ENCODE results near the gene ZYG11B. TPM values are rescaled to one million over a fixed set of nuclear protein-coding genes. Genes with fewer than 3 reads are reported as not detected.
A peak's percentile ranks its signal among the peaks of the same experiment; 100 is the strongest.

The ZYG11B gene
- total and polyA plus RNA-seq, 9 of the 15 experiments (the other 6 are each of a cell fraction or from before 2014, with no cell fraction given), result 4.9 to 22.2 (median 12.2) TPM

DNA sequence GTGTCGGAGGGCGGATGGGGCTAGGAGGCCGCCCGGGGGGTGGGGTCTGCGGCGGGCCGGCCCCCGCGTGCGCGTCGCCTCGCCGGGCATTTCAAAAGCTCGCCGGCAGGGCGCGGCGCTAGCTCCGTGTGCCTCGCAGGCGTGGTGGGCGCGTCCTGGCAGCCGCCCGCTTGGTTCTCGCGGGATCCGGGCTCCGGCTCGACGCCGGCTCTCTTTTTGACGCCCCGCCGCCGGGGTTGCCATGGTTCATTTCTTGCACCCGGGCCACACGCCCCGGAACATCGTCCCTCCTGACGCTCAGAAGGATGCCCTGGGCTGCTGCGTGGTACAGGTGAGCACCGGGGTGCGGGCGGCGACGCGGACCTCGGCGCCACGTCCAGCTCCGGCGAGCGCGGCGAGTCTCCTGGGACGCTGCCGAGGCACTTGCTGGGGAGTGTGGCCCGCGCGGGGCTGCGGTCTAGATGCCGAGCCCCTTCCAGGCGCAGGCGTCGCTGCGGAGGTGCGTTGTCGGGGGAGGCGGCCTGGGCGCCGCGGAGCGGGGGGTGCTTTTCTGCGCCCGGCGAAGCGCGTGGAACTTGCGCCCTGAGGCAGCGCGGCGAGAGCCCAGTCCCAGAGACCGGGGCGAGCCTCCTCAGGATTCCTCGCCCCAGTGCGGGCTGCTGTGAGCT, 116.5 kb downstream of the ZYG11B start, which contains the start of gene ZYG11A (continued):
- TF ChIP-seq, protein P1, sequence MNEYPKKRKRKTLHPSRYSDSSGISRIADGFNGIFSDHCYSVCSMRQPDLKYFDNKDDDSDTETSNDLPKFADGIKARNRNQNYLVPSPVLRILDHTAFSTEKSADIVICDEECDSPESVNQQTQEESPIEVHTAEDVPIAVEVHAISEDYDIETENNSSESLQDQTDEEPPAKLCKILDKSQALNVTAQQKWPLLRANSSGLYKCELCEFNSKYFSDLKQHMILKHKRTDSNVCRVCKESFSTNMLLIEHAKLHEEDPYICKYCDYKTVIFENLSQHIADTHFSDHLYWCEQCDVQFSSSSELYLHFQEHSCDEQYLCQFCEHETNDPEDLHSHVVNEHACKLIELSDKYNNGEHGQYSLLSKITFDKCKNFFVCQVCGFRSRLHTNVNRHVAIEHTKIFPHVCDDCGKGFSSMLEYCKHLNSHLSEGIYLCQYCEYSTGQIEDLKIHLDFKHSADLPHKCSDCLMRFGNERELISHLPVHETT (CRISPR knock-in tag; conservative IDR thresholded peaks at IDR 0.05 in 1 of 2, IDR thresholded peaks at IDR 0.05 in 1 of 2), result peak in 1 of 2 experiments; percentile 73; a peak in 2 of 4 replicates
- TF ChIP-seq ZNF586 (CRISPR knock-in tag; conservative IDR thresholded peaks at IDR 0.05), result no peak
- TF ChIP-seq, protein P2, sequence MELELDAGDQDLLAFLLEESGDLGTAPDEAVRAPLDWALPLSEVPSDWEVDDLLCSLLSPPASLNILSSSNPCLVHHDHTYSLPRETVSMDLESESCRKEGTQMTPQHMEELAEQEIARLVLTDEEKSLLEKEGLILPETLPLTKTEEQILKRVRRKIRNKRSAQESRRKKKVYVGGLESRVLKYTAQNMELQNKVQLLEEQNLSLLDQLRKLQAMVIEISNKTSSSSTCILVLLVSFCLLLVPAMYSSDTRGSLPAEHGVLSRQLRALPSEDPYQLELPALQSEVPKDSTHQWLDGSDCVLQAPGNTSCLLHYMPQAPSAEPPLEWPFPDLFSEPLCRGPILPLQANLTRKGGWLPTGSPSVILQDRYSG (tag; conservative IDR thresholded peaks at IDR 0.05; ENCODE audit: low read depth), result 0 out of 2 replicates have a peak, but pooled peaks have one; percentile 28
- TF ChIP-seq RAD21 (CRISPR knock-in tag; conservative IDR thresholded peaks at IDR 0.05 in 1 of 2, IDR thresholded peaks at IDR 0.05 in 1 of 2), result peak; percentile 24 to 32; a peak in 3 of 4 replicates
- TF ChIP-seq DACH1 (IDR thresholded peaks at IDR 0.05; ENCODE audit: partially characterized antibody), result no peak
- no peak for TF ChIP-seq HDAC3 (IDR thresholded peaks at IDR 0.05; ENCODE audit: borderline replicate concordance, partially characterized antibody)
- TF ChIP-seq ZNF140 (CRISPR knock-in tag; IDR thresholded peaks at IDR 0.05), result no peak
- TF ChIP-seq CEBPB (tag; IDR thresholded peaks at IDR 0.05), result no peak
- TF ChIP-seq BCOR (IDR thresholded peaks at IDR 0.05), result no peak; the same call in 1 of the 2 replicates
- no peak for TF ChIP-seq C11orf30 (IDR thresholded peaks at IDR 0.05; ENCODE audit: low read depth)
- TF ChIP-seq BRD9 (IDR thresholded peaks at IDR 0.05; ENCODE audit: low read depth, partially characterized antibody), result no peak
- TF ChIP-seq, protein P3, sequence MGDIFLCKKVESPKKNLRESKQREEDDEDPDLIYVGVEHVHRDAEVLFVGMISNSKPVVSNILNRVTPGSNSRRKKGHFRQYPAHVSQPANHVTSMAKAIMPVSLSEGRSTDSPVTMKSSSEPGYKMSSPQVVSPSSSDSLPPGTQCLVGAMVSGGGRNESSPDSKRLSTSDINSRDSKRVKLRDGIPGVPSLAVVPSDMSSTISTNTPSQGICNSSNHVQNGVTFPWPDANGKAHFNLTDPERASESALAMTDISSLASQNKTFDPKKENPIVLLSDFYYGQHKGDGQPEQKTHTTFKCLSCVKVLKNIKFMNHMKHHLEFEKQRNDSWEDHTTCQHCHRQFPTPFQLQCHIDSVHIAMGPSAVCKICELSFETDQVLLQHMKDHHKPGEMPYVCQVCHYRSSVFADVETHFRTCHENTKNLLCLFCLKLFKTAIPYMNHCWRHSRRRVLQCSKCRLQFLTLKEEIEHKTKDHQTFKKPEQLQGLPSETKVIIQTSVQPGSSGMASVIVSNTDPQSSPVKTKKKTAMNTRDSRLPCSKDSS (IDR thresholded peaks at IDR 0.05; ENCODE audit: low read depth, partially characterized antibody), result no peak
- TF ChIP-seq ZNF41 (CRISPR knock-in tag; conservative IDR thresholded peaks at IDR 0.05), result no peak
- TF ChIP-seq ESRRA (IDR thresholded peaks at IDR 0.05; ENCODE audit: borderline replicate concordance, low read depth), result peak; percentile 39; the same call in 1 of the 2 replicates
- TF ChIP-seq IFI16 (CRISPR knock-in tag; IDR thresholded peaks at IDR 0.05), result no peak
- TF ChIP-seq CSDE1 (IDR thresholded peaks at IDR 0.05), result no peak
- TF ChIP-seq KDM5B (IDR thresholded peaks at IDR 0.05; ENCODE audit: insufficient replicate concordance, low read depth, low read length), result no peak
- peak; percentile 85 for TF ChIP-seq RB1 (IDR thresholded peaks at IDR 0.05; ENCODE audit: low read depth)
- TF ChIP-seq BCL6 (CRISPR knock-in tag; IDR thresholded peaks at IDR 0.05), result no peak
- TF ChIP-seq ILK (tag; IDR thresholded peaks at IDR 0.05; ENCODE audit: borderline replicate concordance, low read depth), result no peak
- peak; percentile 84 to 87 for TF ChIP-seq NRF1 (conservative IDR thresholded peaks at IDR 0.05 in 1 of 2, IDR thresholded peaks at IDR 0.05 in 1 of 2)
- no peak for TF ChIP-seq NFE2 (IDR thresholded peaks at IDR 0.05; ENCODE audit: low read depth)
- no peak for TF ChIP-seq ELF1 (tag; IDR thresholded peaks at IDR 0.05)
- TF ChIP-seq ZNF311 (CRISPR knock-in tag; IDR thresholded peaks at IDR 0.05), result no peak
- no peak for TF ChIP-seq TEAD2 (tag; IDR thresholded peaks at IDR 0.05)

All from K562 (cell line).